ENCODE data around the gene NOVA1.

The NOVA1 gene

DNA sequence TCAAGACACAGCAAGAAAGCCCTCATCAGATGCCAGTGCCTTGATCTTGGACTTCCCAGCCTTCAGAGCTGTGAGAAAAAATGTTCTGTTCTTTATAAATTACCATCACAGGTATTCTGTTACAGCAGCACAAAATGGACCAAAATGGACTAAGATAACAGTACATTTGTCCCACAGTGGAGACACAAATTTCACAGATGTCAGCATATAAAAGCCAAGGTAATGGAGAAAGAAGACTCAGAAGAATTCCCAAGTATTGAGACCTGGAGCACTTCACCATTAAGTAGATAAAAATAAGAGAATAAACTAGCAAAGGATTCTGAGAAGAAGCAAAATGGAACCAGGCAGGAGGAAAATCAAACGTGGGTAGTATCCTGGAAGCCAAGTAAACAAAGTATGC is 131.0 kb downstream of the NOVA1 start:
- DNase-seq (ENCODE audit: extremely low spot score, insufficient read length, low read depth) (no peak), FAIRE-seq (no peak)

DNA sequence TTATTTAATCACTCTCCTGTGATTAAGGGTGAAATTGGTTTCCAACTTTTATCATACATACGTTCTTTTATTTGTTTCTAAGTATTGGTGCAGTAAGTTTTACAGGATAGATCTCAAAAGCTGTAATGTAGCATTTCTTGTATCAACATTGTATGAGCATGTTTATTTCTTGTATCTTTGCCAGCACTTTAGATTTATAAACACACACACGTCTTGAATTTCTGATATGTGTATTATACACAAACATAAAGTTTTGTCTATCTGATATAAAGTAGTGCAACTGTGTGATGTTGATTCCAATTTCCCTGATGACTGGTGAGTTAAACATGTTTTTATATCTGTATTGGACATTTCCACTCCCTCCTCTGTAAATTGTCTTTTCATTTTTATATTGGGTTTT is 134.7 kb downstream of the NOVA1 start:
- FAIRE-seq, result no peak
- DNase-seq (ENCODE audit: extremely low spot score, insufficient read length, low read depth), result no peak

DNA sequence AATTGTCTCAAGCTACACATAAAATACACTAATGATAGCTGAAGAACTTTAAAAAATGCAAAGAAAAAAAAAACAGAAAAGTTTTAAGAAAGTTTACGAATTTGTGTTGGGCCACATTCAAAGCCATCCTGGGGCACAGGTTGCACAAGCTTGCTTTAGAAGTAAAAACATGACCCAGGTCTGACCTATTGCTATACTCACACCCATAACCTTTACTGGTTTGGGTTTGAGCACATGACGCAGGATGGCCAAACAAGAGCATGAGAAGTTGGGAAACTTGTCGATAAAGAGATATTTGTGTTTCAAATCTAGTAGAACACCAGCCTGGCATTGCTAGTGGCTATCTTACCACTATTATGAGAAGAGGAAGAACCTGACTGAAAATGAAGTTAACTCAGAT is 143.7 kb downstream of the NOVA1 start:
- DNase-seq (ENCODE audit: extremely low spot score, insufficient read length, low read depth) (no peak), FAIRE-seq (no peak)

DNA sequence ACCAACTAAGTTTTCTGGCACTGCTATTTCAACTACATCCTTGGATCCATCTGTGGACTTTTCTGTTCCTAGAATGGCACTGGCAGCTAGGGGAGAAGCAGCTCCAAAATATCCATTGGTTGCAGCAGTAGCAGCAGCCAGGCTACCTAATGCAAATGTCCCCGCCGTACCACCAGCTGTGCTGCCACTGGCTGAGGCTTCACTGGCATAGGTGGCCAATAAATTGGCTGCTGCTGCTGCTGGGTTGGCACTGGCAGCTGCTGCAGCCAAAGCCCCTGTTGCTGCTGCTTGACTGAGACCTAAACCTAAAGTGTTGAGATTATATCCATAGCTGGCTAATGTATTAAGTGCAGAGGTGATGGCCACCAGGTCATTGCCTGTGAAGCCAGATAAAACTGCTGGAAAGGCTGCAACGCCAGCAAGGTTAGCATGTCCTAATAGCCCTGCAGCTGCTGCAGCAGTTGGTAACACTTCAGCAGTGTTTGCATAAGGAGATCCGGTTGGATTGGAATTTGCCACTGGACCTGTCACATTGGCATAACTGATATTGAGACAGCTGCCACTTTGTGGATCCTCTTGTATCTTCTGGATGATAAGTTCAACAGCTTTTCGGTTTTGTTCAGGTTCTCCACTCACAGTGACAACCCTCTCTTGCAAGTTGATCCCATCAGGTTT is 149.5 kb downstream of the NOVA1 start:
- no peak for DNase-seq (ENCODE audit: extremely low spot score, insufficient read length, low read depth)
- no peak for FAIRE-seq

DNA sequence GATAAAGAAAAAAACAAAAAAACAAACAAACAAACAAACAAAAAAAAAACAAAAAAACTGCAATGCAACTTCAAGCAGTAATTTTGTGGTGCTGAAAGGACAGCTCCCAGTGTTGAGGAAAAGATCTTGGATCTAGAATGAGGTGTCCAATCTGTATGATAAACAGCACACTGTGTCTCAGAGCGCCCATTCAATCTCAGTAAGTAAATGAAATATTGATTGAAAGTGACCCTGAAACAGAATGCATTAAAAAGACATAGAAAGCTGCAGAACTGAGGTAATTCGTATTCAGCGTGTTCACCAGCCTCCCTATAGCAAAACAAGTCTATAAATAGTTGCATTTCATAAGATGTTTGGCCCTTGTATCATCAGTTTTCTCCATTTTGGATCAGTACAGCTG is 153.0 kb downstream of the NOVA1 start:
- FAIRE-seq (no peak), DNase-seq (ENCODE audit: extremely low spot score, insufficient read length, low read depth) (no peak)

DNA sequence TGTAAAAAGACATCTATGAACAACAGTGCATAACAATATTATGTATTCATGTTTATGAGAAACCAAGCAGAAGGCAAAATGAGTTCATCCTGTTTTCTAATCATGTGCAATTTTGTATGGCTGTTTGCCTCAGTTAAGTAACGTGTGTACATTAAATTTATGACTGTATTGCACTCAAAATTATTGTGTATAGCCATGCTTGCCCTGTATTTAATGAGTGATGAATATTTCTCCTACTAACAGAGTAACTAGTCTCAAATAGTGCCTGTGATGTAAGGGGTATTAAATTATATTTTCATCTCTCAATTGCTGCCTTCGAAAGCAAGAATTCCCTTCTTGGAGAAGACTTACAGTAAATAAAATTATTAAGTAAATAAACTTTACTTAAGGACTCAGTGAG is 154.2 kb downstream of the NOVA1 start:
- FAIRE-seq, result no peak
- DNase-seq (ENCODE audit: extremely low spot score, insufficient read length, low read depth), result no peak

DNA sequence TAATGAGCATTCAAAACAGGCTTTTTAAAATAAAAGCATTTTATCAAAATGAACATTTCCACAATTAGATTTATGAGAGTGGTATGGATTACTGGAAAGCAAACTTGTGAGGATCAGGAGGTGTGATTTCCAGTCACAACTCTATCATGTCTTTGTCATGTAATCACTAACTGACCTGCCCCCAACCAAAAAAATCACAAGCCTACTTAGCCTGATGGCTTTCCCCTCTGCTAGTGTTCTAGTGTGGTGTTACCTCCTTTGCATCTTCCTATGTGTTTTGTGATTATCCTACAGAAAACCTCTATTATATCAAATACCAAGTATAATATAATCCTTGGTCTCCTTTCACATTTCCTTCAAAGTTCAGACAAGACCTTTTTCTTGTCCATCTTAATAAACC is 168.6 kb downstream of the NOVA1 start:
- DNase-seq (ENCODE audit: extremely low spot score, insufficient read length, low read depth) (no peak), FAIRE-seq (no peak)

DNA sequence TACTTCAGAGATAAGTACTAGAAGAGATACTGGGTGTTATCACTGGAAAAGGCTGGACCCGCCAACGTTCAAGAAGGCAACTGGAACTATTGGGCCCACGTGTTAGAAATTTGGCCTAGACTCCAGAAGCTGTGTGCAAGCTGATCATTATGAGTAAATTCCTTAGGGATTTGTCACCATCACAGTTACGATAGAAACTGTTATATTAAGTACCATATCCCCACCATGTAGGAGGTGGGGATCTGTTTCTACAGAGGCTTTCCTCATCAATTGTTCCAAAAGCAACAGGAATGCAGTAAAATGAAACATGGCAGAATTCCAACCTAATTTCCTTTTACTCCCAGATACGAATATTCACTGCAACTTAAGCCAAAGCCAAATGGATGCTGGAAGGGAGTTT is 170.7 kb downstream of the NOVA1 start:
- DNase-seq (ENCODE audit: extremely low spot score, insufficient read length, low read depth) (no peak), FAIRE-seq (no peak)

DNA sequence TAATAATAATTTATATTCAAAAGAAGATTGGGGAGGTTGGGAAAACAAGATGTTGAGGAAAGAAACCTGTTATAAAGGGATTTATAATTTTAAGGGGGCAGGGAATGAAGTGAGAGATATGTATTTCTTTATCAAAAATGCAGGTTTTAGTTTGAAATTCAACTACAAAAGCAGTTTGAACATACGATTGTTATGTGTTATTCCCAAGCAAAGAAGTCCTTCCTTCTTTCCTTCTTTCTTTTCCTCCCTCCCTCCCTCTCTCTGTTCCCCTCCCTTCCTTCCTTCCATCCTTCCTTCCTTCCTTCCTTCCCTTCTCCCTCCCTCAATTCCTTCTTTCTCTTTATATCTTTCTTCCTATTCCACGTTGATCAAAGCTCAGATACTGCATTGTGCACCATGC is 173.3 kb downstream of the NOVA1 start:
- no peak for FAIRE-seq
- DNase-seq (ENCODE audit: extremely low spot score, insufficient read length, low read depth), result no peak

DNA sequence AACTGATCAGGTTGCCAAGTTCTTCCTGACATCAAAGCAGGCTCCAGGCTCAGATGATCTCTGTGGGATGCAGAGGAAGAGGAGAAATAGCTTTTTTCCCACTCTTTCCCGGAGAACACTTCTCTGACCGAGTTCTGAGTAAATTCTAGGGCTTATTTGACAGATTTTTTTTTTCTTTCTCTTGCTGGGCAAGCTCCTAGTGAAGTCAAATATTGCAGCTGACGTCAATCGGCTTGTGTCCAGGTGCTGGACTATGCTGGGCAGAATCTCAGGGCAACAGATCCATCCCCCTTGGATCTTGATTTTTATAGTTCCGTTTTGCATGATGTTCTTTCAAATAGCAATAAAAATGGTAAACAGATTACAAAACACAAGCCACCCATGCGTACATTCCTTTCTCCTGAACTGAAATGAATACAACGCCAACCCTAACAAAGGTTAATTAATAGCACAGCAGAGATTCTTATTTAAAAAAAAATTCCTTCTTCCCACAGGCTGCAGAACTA is 182.2 kb downstream of the NOVA1 start:
- FAIRE-seq (no peak), DNase-seq (ENCODE audit: extremely low spot score, insufficient read length, low read depth) (no peak)

DNA sequence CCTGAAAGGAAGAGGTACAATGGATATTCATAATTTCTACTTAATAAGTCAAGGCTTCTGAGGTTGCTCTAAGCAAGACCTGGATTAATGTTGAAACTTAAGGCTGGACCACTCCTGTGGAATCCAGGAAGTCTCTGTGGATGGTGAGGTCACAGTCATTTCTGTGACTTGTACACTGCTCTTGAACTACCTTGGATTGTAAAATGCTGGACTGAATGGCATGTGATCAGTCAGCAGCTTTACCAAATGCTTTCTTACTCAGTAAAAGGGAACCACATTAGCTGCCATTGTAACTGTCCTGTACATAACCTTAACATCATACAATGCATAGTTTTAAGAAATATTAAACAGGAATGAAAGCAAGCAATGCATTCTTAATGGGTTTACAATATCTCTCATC is 182.9 kb downstream of the NOVA1 start:
- no peak for FAIRE-seq

DNA sequence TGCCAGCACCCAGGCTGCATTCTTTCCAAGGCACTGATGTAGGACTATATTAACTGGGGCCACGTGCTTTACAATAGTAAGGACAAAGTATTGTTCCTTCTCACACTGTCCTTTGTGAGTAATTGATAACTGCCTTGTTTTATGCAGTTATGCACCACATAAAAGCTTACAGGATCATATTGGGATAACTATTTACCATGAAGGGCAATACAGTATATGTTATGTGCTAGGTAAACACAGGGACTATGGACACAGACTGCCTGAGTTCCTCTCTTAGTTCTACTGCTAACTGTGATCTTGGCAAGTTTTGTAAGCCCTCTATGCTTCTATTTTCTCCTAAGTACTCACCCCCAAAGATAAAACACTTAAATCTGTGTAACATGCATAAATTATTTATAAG is 183.7 kb downstream of the NOVA1 start:
- FAIRE-seq (no peak), DNase-seq (ENCODE audit: extremely low spot score, insufficient read length, low read depth) (no peak)

More for the DNA sequence above, 182.9 kb downstream of the NOVA1 start:
- DNase-seq (ENCODE audit: extremely low spot score, insufficient read length, low read depth), result no peak

DNA sequence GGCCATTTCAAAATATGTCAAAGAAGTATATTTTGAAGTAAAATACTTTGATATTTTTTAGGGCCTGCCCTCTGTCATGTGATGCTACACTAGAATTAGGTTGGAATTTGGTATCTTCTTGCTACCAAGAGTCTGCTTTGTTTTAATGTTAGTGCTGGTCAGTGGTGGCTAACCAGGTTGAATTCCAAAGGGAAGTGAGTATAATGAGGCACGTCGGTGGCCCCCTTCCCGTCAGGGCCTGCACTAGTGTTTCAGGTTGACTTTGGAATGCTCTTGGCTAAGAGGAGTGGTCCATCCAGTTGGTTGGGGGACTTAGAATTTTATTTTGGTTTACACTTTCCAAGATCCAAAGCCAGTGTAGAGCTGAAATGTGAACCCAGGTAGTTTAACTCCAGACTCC is 185.4 kb downstream of the NOVA1 start:
- FAIRE-seq (no peak), DNase-seq (ENCODE audit: extremely low spot score, insufficient read length, low read depth) (no peak)

DNA sequence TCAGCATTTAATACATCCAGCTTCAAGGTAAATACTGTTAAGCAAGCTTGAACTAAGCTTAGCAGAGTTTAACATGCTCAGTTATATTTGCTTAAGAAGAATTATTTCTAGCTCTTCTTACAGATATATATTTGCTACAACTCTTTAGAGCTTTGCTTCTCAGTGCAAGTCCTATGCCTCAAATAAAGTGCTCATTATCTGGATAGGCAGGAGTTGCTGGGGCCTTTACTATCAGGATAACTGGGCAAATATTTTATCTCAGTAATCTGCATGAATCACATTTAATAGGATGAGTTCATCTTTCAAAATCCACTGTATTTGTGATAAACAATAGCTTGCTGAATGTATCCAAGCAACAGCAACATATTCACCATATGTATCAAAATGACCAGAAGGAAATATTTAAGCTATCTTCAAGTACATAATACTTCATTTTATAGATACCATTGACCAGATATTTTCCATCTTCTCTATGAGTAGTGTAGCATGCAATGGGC is 187.6 kb downstream of the NOVA1 start:
- FAIRE-seq, result no peak
- DNase-seq (ENCODE audit: extremely low spot score, insufficient read length, low read depth), result no peak

DNA sequence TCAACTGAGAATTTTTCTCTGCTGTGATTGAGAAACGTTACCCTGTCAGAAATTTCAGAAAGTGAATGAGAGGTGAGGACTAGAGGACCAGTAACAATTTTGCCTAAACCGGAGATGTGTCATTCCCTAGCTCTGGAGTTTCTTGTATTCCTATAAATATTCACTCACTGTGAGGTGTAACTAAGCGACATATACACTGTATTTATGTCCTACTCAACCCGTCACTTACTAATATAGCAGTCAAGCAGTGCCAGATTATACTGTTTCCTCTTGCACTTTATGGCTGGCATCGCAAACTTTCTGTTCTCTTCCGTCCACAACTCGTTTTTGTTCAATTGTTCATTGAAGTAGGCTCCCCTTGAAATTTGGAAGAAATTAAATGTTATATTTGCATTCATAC is 192.9 kb downstream of the NOVA1 start:
- DNase-seq (ENCODE audit: extremely low spot score, insufficient read length, low read depth) (no peak), FAIRE-seq (no peak)

DNA sequence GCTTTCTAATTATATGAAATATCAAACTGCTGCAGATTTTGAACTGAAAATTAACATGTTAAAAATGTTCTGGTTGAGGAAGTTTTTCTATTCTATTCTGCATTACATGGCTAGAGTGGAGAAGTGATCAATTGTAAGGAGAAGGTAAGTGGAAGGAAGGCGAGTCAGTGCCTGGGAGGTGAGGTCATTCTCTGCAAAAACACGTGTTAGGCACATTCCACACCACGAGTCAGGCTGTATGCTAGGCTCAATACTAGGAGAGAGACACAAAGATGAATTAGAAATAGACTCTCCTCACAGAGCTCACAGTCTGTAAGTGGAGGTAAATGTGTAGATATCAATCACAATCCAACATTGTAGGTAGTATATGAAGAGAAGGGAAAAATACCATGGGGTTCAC is 194.1 kb downstream of the NOVA1 start:
- no peak for FAIRE-seq
- no peak for DNase-seq (ENCODE audit: extremely low spot score, insufficient read length, low read depth)

DNA sequence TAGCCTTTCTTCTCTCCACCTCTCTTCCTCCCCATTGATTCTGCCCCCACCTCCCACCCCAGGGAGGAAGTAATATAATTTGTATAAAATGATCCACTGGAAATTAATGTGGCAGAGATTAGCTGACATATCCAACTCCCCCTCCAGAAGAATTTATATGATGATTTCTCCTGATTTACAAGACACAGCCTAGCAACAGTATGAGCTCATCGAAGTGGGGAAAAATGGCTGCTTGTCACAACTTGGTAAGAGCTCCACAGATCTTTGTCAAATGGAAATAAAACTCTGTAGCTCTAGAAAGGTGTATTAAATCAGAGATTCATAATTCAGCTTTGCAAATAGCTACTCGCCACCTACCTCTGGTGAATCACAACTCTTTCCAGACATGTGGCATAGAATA is 195.7 kb downstream of the NOVA1 start:
- FAIRE-seq (no peak), DNase-seq (ENCODE audit: extremely low spot score, insufficient read length, low read depth) (no peak)

DNA sequence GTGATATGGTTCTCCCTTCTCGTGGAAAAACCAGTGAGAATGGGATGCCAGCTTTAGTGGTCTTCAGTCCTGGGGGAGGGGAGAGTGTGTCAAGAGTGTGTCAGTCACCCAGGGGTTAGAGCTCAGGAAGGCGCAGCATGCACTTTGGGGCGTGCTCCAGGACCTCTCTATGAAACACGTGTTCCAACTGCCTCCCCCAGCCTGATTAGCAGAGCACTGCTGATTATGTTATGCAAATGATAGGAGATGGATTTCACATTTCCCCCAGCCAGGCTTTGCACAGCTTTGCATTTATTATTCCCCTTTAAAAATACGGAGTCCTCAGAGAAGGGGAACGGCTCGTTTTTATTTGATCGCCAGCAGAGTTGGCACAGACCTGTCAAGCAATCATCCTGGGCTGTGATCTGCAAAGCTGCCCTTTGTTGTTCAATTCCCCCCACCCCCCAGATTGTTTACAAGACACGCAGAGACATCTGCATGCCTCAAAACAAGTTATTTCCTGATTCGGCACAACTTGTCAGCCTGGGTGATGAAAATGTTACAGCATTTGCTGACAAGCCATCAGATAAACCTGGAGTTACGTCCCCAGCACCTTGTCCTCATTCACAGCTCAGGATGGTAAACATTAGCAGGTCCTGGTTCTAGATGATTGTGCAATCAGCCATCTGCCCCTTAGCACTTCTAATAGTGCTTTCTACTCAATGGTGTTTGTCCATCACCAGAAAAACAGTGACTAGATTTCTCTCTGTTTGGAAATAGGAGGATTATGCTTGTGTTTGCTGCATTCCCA is 196.5 kb downstream of the NOVA1 start:
- FAIRE-seq (no peak), DNase-seq (ENCODE audit: extremely low spot score, insufficient read length, low read depth) (no peak)

DNA sequence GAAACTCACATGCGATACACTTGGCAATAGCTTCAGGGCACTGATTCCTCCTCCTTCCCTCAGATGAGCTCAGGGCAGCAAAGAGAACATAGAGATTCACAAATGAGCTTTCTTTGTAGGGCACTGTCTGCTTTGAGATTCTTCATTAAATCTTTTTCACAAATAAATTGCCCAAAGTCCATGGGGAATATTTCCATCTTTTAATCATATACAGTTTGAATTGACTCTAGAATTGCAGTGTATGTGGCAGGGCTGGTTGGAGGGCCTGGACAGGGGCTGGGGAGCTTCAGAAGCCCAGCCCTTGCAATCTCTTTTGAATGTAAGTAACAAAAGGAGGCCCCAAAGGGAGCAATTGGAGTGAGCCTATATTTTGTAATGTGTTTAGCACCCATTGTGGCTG is 197.5 kb downstream of the NOVA1 start:
- FAIRE-seq, result no peak
- no peak for DNase-seq (ENCODE audit: extremely low spot score, insufficient read length, low read depth)

DNA sequence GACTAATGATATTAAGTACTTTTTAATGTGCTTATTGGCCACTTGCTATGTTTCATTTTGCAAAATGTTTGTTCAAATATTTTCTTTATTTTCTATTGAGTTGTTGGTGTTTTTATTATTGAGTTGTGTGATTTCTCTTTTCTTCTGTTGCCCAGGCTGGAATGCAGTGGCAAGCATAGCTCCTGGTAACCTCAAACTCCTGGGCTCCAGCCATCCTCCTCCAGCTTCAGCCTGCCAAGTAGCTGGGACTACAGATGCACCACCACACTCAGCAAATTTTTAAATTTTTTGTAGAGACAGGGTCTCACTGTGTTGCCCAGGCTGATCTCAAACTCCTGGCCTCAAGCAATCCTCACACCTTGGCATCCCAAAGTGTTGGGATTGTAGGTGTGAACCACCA is 199.2 kb downstream of the NOVA1 start:
- FAIRE-seq (no peak), DNase-seq (ENCODE audit: extremely low spot score, insufficient read length, low read depth) (no peak)
